A673 (cell line): ENCODE data around the gene TXLNA. TPM values are rescaled to one million over a fixed set of nuclear protein-coding genes. Genes with fewer than 3 reads are reported as not detected.

Experiments used
- BruUV-seq: library from RNA; stranded (reverse); fragments of 400-500 nt; replicated peaks from 2 replicates; lab custom pipeline; 2021; lab: Mats Ljungman, UMichigan
- CTCF ChIA-PET: fragments of 300-600 bp; sonication (Branson Sonifier 250); formaldehyde crosslinking; loops from one replicate; lab custom pipeline; 2022; ENCODE audit warnings: antibody characterized with exemption; lab: Charles Lee
- POLR2A ChIA-PET: fragments of 300-600 bp; sonication (Branson Sonifier 250); formaldehyde crosslinking; loops from one replicate; lab custom pipeline; 2022; ENCODE audit warnings: antibody characterized with exemption; ENCODE audit not compliant: low non-redundant PET; lab: Charles Lee
- DNase-seq: peaks from one replicate; pipeline ENCODE4 v3.0.0-alpha.2; 2015; ENCODE audit warnings: low spot score
- H3K27ac ChIP-seq: fragments of 200-600 bp; sonication (generic); 2 replicates; pipeline ENCODE4 v1.5.1; 2016; ENCODE audit warnings: mixed run types, low read depth, mild to moderate bottlenecking, mixed read lengths, antibody characterized with exemption, low read length; ENCODE audit not compliant: poor library complexity, severe bottlenecking
- H3K27me3 ChIP-seq: fragments of 200-600 bp; sonication (generic); replicated peaks from 2 replicates; pipeline ENCODE4 v1.6.1; 2017; ENCODE audit warnings: mixed run types, low read depth, mild to moderate bottlenecking, mixed read lengths, antibody characterized with exemption, low read length; ENCODE audit not compliant: insufficient read depth, poor library complexity
- H3K36me3 ChIP-seq: fragments of 200-600 bp; sonication (generic); 2 replicates; pipeline ENCODE4 v1.6.1; 2016; ENCODE audit warnings: mixed run types, mild to moderate bottlenecking, mixed read lengths, antibody characterized with exemption, low read length; ENCODE audit not compliant: insufficient read depth, poor library complexity, severe bottlenecking
- H3K4me1 ChIP-seq: fragments of 200-600 bp; sonication (generic); 2 replicates; pipeline ENCODE4 v1.6.1; 2017; ENCODE audit warnings: mixed run types, mild to moderate bottlenecking, mixed read lengths, antibody characterized with exemption, low read length; ENCODE audit not compliant: insufficient read depth, poor library complexity, severe bottlenecking
- H3K4me3 ChIP-seq: fragments of 200-600 bp; sonication (generic); 2 replicates; pipeline ENCODE4 v1.5.1; 2016; ENCODE audit warnings: low read depth, mixed run types, mild to moderate bottlenecking, mixed read lengths, low read length; ENCODE audit not compliant: poor library complexity, severe bottlenecking
- H3K9me3 ChIP-seq: fragments of 200-600 bp; sonication (generic); 2 replicates; pipeline ENCODE4 v1.6.1; 2016; ENCODE audit warnings: mixed run types, low read depth, mild to moderate bottlenecking, mixed read lengths, antibody characterized with exemption, low read length; ENCODE audit not compliant: poor library complexity, severe bottlenecking
- EZH2 ChIP-seq: fragments of 200-600 bp; sonication (generic); IDR thresholded peaks from 2 replicates; pipeline ENCODE4 v1.6.1; 2017; ENCODE audit warnings: borderline replicate concordance, low read depth, mild to moderate bottlenecking, mixed read lengths, antibody characterized with exemption, low read length; ENCODE audit not compliant: poor library complexity, severe bottlenecking
- intact Hi-C: fragments of 100-400 bp; cut with micrococcal nuclease; formaldehyde crosslinking; loops from one replicate; pipeline ENCODE4 v1.10.0; 2022; ENCODE audit not compliant: unreplicated experiment
- total RNA-seq: library from RNA; stranded (reverse); gene quantifications from 2 replicates; pipeline ENCODE4 v1.2.3, GENCODE V29; 2021
- TF ChIP-seq, protein P1 (sequence below): fragments of 300-800, 200-600 bp; sonication (generic); conservative IDR thresholded peaks from 2 replicates; pipeline ENCODE4 v1.5.1; 2017; ENCODE audit warnings: low read depth, mild to moderate bottlenecking, antibody characterized with exemption, low read length, moderate library complexity, mixed read lengths

TXLNA gene
- total RNA-seq, 1 experiment from 2014 or later, result 62.7 TPM

DNA sequence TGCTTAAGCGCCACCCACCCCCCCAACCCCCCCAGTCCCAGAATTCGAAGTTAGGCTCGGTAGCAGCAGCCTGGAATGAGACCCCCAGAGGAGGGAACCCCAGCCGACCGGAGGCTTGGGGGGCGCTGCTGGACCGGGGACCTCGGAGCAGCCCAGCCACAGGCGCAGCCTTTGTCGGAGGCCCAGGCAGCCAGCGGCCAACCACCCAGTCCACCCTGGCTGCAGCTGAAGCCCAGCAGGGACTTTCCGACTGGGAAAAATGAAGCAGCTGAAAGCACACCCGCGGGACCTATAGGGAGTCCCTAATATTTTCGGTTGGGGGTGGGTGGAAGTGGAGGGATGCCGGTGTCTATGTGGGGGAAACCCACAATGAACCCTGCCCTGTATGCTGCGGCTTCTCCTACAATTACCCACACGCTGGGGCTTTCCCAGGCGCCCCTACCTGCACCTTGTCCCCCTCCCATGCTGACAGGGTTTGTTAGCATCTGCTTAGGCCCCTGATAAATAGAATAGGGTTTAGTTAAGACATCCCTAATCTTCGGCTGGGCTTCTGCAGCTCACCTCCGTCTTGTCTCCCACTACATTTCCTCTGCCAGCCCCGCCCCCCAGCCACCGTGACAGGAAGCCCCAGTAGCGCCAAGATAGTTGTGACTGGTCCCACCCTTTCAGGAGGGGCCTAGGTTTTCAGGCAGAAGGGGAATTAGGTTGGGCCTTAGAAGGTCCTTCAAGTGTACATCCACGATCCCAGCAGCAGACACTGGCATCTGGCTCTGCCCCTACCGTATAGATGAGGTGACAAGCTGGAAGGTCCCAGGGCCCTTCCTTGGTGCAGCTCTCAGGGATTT, 21.8 kb downstream of the TXLNA start:
- CTCF ChIA-PET, result interaction anchor here (0.5 to 1.2 kb wide), 3 partner anchors 14 to 92 kb away, joined by 3 to 4 read pairs (median 3); no protein-coding TSS in a partner anchor
- H3K36me3 ChIP-seq, result peaks cover 14% of the 10 kb centered on the region
- H3K9me3 ChIP-seq, result no peaks in the 10 kb centered on the region
- H3K27me3 ChIP-seq, result no peaks in the 10 kb centered on the region
- intact Hi-C loops, result no loop called here
- peaks cover 14% of the 10 kb centered on the region for H3K4me1 ChIP-seq
- H3K4me3 ChIP-seq, result peak overlapping the region; percentile 62
- TF ChIP-seq EZH2, result no peak
- TF ChIP-seq, protein P1, sequence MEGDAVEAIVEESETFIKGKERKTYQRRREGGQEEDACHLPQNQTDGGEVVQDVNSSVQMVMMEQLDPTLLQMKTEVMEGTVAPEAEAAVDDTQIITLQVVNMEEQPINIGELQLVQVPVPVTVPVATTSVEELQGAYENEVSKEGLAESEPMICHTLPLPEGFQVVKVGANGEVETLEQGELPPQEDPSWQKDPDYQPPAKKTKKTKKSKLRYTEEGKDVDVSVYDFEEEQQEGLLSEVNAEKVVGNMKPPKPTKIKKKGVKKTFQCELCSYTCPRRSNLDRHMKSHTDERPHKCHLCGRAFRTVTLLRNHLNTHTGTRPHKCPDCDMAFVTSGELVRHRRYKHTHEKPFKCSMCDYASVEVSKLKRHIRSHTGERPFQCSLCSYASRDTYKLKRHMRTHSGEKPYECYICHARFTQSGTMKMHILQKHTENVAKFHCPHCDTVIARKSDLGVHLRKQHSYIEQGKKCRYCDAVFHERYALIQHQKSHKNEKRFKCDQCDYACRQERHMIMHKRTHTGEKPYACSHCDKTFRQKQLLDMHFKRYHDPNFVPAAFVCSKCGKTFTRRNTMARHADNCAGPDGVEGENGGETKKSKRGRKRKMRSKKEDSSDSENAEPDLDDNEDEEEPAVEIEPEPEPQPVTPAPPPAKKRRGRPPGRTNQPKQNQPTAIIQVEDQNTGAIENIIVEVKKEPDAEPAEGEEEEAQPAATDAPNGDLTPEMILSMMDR, result no peak
- DNase-seq, result peak; percentile 76
- no TSS peak for BruUV-seq
- POLR2A ChIA-PET, result no interaction called here
- H3K27ac ChIP-seq, result peak overlapping the region; percentile 58

DNA sequence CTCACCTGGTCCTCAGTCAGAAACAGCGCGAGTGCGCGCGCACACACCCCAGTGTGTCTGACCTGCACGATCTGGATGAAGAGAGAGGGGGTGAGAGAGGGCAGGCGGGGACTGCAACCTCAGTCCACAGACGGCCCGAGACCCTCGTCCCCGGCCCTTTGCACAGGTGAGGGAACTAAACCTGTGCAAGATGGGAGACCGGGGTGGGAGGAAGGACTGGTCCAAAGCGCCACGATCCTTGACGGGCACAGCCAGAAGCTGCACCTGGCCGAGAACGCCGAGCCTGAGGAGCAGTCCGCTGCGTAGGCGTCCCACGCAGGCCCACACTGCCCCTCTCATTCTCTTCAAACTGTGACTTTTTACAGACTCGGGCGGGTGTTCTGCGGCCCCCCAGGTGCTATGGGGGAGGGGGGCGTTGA, 25.5 kb downstream of the TXLNA start:
- DNase-seq, result no peak
- ChIA-PET POLR2A (interaction anchor here (0.5 kb wide), 1 partner anchor 990 kb away, joined by 3 read pairs; no protein-coding TSS in a partner anchor), CTCF (no interaction called here)
- Histone ChIP-seq H3K27ac (peak overlapping the region; percentile 87), H3K27me3 (no peaks in the 10 kb centered on the region), H3K4me3 (peak overlapping the region; percentile 80), H3K36me3 (peaks cover 7% of the 10 kb centered on the region), H3K4me1 (peaks cover 11% of the 10 kb centered on the region), H3K9me3 (no peaks in the 10 kb centered on the region)
- no TSS peak for BruUV-seq
- intact Hi-C loops, result no loop called here
- TF ChIP-seq EZH2, result no peak
- TF ChIP-seq, protein P1, result no peak

DNA sequence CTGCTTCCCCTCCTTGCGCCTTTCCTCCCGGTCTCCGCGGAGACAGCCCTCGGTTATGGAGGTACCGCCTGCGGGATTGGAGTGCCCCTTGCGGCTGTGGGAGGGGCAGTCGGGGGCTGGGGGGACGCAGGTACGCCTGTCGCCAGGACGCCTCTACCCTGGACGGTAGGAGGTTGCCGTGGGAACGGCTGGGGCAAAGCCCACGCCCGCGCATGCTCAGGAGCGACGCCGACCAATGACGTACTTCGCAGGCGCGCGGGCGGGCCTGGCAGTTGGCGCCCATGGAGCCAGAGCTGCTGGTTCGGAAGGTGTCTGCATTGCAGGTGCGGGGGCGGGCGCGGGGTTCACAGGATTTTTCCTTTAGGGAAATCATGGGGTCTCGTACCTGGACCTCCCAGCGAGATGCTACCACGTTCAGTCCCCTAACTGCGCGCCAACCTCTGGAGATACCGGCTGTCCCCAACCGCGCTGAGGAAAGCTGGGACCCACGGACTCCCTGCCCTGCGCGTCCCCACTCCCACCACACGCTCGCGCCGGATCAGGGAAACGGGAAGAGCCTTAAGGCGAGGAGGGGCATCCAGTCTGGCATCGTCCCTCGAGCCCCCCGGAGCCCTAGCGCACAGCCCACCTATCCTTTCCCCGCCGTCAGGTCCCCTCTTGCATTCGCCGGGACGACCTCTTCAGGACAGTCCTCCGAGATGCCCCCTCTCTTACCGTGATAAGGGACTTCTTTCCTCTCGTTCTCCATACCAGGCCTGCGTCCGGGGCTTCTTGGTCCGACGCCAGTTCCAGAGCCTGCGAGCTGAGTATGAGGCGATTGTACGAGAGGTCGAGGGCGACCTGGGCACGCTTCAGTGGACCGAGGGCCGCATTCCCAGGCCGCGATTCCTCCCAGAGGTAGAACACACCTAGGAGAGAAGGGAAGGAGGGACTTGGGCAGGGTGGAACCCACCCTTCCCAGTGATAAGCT, 26.2 kb downstream of the TXLNA start, which contains the start of gene IQCC:
Gene IQCC, plus strand, starts transcription at position 271 of the 970 bp plus-strand sequence. Its CDS starts 11 bp downstream, at position 282.
- peaks cover 7% of the 10 kb centered on the region for H3K4me1 ChIP-seq
- ChIA-PET POLR2A (no interaction called here), CTCF (interaction anchor here (0.5 kb wide), 1 partner anchor 315 kb away, joined by 4 read pairs; no protein-coding TSS in a partner anchor)
- H3K9me3 ChIP-seq, result no peaks in the 10 kb centered on the region
- BruUV-seq, result TSS peak; percentile 78
- H3K27me3 ChIP-seq, result no peaks in the 10 kb centered on the region
- peak within 1 kb of the TSS; percentile 87 for H3K27ac ChIP-seq
- intact Hi-C loops, result no loop called here
- peak; percentile 92 for DNase-seq
- peak within 1 kb of the TSS; percentile 80 for H3K4me3 ChIP-seq
- H3K36me3 ChIP-seq, result peaks cover 7% of the 10 kb centered on the region
- TF ChIP-seq EZH2, result no peak
- TF ChIP-seq, protein P1, result no peak
